Limb (tissue), 2 donors: ENCODE results near the gene CEBPB.
"Not testable (repeated sequence)": the region's sequence is repeated elsewhere in the genome, so short reads cannot be mapped to it uniquely, and the experiment has no call there.

ENCODE experiments used
- DNase-seq, 2 donors: peaks; one replicate each; pipeline ENCODE4 v3.0.0-alpha.2; 2016; ENCODE audit errors: extremely low spot score in 2 of 2

CEBPB gene

DNA sequence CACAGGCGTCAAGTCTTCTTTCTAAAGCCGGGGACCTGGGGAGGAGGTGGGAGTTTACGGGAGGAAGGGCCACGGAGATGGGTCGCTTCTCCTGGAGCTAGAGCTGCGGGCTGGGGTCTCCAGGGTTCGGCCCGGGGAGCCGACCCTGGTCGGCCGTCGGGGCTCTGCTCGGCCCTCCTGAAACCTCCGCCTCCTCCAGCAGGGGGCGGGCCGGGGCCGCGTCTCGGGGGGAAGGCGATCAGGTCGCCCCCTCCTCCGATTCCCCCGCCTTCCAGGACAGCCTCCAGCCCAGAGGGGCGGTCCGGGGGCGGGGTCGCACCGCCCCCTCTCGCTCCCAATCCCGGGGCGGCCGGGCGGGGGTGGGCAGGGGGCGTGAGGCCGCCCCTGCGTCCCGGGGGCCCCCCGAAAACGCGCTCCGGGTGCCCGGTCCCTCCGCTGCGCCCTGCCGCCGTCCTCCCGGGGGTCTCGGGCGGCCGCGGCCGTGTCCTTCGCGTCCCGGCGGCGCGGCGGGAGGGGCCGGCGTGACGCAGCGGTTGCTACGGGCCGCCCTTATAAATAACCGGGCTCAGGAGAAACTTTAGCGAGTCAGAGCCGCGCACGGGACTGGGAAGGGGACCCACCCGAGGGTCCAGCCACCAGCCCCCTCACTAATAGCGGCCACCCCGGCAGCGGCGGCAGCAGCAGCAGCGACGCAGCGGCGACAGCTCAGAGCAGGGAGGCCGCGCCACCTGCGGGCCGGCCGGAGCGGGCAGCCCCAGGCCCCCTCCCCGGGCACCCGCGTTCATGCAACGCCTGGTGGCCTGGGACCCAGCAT, at the start of gene CEBPB:
CEBPB (plus strand) TSS at position 580 of the 814 bp plus-strand sequence; CDS start at position 784, 204 bp downstream.
- DNase-seq = peak; percentile 86 to 95

DNA sequence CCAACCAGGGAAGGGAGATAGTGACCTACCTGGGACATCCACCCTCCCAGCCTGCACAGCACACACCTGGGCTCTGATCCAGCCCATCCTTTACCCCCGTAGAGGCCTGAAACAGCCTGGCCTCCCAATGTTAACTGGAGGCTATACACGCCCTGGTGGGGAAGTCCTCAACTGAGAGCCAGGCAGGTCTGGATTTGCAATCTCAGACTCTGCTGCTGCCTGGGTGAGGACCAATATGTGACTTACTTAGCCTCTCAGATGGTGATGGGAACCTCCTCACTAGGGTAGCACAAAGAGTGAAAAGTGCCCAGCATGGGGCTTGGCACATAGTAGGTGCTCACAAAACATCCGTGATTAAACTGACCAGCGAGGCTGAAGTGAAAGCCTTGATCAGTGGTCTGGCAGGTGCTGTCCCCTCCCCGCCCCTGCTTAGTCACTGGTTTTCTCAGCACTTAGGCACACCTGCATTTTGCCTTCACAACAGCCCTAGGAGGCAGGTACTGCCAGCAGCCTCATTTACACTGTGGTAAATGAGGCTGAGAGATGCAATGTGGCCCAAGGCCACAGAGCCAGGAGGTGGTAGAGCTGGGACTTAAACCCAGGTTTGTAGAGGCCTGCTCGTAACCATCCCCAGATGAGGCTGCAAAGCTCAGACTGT, 49.5 kb upstream of the CEBPB start:
- no peak for DNase-seq

DNA sequence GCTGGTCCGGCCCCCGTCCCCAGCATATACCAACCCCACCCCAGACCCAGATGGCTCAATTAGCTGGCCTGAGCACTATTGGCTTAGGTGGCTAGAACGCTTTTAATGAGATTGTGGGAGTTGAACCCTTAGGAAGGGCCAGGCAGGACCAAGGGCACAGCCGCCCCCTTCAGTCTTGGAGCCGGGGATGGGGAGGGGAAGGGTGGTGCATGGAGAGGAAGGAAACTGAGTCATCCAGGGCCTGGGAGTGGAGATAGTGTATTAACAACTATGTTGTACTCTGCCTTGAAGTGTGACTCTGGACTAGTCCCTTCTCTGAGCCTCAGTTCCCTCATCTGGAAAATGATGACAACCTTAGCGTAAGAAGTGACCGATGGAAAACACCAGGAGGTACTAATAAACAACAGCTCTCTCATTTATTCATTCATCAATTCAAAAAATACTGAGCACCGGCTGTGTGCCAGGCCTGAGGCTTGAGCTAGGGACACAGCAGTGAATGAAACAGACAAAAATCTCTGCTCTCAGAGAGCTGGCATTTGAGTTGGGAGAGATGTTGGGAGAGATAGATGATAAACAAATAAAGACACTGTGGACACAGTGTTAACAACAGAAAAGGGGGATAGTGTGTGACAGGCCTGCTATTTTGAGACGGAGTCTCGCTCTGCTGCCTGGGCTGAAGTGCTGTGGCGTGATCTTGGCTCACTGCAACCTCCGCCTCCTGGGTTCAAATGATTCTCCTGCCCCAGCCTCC, 48.6 kb upstream of the CEBPB start:
- no peak for DNase-seq

DNA sequence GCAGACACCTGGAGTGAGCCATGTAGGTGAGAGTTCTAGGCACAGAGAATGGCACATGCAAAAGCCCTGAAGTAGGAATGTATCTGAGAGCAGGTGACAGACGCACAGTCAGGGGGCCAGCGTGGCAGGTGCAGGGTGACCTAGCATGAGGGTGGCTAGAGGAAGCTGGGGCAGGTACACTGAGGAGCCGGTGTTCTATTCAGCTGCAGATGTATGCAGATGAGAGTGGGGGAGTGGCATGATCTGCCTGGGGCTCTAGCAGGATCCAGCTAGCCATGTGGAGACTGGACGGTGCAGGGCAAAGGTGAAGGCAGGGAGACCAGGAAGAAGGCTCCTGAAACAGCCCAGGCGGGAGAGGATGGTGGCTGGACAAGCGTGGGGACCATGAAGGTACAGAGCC, 47.8 kb upstream of the CEBPB start:
- no peak for DNase-seq

DNA sequence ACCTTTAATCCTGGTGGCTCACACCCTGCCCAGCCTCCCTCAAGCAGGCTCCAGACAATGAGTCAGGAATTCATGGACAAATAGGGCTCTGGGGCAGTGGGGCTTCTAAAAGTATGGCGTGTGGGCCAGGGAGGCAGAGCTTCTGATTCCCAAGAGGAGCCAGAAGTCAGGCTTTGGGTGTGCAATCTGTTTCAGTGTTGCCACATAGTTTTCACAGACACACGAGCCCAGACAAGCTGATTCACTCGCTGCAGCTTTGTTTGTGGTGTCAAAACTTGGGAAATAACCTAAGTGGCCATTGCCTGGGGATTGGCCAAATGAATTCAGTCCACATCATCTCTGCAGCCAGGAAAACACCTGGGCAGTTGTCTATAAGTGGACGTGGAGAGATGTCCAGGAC, 46.3 kb upstream of the CEBPB start:
- DNase-seq = no peak

DNA sequence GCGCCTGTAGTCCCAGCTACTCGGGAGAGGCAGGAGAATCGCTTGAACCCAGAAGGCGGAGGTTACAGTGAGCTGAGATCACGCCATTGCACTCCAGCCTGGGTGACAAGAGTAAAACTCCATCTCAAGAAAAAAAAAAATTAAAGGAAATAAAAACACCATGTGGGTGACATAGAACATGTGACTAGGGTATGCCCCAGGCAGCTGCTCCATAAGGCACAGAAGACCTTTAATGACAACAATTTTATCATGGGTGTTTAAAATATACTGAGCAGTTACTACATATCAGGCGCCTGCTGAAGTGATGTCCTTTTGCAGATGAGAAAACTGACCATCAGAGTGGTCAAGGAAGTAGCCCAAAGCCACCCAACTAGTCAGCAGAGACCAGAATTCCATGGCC, 45.1 kb upstream of the CEBPB start:
- DNase-seq = no peak

DNA sequence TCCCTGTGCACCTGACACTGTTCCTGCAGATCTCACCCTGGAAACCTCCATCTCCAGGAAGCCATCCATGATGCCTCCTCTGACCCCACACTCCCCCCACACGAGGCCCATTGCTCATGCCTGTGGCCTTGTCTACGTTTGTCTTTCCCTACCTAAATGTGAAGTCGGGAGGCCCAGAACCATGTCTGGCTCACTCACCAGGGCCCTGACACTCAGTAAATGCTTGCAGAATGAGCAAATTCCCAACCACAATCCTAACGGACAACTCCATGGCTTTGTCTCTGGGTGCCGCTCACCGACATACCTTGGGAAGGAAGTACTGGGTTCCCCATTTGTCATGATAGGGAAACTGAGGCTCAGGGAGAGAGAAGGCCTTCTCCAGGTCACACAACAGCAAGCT, 44.4 kb upstream of the CEBPB start:
- DNase-seq = no peak

DNA sequence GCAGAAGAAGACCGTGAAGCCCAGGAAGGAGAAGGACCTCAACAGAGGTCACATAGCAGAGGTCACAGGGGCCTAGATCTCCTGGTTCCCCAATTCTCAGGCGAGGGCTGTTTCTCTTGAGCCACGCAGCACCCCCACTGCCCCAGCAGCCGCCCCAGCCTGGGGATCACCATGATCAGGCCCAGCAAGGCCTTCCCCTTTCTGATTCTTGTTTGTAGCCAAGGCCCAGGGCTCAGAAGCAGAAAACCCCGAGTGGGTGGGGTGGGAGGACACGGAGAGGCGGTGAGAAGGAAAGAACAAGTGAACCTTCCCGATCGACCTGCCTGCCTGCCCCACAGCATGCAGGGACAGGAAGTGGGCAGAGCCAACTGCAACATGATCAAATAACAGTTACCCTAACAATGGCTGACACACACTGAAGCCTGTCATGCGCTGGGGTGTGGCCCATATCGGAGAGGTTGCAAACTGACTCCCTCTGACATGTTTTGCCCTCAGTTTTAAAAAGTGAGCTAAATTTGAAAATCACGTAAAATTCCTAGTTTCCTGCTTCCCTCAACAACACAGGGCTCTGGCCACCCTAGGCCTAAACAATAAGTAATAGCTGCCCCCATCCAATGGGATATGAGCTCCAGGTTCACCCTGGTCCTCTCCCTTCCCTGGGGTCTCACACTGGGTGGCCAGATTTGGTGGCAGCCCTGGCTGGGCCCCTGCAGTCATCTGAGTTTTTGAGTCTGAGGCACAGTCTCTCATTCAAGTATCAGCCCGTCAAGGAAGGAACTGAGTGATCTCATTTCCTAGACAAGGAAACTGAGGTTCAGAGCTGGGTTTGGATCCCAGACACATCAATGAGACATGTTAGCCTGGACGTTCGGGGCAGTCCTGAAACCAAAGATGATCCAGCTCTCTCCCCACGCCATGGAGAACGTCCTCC, 43.6 kb upstream of the CEBPB start:
- no peak for DNase-seq

DNA sequence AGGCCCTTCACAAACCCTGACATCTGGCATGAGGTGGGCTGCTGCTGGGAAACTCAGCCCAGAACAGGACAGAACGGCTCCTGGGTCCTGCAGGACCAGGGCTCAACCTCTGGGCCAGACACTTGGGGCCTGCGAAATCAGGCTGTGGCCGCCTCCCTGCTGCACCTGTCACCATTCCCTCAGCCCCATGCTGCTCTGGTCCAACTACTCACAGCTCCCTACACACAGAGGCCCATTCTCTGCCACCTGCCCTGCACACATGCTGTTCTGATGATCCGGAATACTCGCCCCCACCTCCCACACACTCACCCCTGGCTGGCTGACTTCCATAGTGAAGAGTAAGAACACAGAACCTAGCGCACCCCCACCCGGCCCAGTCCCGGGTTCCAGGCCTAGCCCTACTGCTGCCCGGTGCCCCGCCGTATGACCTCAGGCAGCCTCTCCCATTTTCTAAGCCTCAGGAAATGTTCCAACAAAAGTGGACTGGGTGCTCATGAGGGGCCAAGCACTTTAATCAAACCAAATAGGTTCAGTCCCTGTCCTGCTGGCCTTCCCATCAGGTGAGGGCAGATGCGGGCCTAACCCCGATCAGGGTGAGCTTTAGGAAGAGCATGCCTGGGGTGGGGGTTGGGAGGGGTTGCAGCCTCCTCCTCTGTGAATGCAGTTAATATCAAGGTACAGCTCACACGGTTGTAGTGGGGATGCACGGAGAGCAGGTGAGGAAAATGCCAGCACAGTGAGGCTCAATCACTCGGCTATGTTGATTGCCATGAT, 41.0 kb upstream of the CEBPB start:
- DNase-seq = no peak

DNA sequence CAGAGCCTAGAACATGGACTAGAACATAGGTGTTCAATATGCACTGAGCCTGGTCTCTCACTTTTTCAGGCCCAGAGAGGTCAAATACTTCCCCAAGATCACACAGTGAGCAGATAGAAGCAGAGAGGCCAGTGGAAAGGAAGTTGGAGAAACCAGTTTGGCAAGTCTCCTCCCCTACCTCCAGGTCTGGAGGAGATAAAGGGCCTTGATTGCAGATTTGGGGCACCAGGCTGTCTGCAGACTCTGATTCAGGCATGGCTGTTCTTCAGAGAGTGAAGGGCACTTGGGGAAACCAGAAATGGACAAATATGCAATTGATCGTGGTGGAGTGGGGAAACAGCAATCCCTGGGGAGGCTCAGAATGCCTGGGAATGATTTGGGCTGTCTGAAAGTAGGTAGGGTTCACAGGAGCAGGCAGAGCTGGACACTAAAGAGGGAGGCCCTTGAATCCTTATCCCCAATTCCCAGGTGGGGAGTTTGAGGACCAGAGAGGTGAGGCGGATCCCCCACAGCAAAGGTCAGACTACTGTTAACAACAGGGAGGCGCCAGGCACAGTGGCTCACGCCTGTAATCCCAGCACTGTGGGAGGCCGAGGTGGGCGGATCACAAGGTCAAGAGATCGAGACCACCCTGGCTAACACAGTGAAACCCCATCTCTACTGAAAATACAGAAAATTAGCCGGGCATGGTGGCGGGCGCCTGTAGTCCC, 39.4 kb upstream of the CEBPB start:
- DNase-seq = no peak

DNA sequence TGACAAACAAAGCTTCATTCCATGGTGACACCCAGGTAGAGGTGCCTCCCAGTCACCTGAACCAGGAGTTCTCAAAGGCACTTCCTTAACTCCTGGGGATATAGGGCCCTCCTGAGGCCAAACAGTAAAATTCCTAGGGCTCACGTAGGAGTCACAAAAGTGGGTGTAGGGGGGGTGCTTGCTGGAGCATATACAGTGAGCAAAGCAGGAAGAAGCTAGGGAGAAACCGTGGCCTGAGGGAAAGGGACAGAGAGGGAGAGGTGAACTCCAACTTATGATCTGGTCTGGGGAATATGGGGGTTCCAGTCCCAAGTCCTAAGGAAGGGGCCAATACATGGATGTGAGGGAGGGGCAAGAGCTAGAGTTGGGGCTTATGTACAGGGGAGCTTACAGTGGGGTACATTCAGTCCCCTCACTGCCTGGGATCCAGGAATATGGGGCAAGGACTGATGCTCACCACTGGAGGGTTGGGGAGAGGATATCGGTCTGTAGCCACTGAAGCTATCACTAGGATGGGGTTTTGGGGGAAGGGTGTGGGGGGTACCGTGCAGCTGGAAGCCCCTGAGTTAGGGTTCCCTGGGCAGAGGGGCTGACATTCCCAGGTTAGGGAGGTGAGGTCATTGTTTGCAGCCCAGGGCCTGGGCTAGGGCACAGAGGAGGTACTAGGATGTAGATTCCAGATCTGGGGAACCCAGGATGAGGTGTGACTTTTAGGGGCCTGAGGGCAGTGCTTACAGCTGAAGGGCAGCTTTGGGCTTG, 38.1 kb upstream of the CEBPB start:
- DNase-seq = no peak

DNA sequence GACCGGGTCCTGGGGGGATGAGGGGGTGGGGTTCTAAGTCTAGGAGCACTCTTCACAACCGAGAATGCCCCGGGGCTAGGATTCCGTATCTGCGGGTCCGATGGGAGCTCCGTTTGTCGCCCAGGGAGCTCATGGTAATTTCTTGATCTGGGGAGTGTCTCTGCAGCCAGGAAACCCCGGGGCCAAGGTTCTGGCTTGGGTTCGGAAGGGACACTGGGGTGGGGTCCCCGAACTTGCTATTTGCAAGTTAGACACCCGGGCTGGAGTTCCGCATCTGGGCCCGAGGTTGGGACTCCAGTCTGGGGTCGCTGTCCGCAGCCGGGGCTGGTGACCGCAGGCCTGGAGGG, 37.5 kb upstream of the CEBPB start:
- no peak for DNase-seq

DNA sequence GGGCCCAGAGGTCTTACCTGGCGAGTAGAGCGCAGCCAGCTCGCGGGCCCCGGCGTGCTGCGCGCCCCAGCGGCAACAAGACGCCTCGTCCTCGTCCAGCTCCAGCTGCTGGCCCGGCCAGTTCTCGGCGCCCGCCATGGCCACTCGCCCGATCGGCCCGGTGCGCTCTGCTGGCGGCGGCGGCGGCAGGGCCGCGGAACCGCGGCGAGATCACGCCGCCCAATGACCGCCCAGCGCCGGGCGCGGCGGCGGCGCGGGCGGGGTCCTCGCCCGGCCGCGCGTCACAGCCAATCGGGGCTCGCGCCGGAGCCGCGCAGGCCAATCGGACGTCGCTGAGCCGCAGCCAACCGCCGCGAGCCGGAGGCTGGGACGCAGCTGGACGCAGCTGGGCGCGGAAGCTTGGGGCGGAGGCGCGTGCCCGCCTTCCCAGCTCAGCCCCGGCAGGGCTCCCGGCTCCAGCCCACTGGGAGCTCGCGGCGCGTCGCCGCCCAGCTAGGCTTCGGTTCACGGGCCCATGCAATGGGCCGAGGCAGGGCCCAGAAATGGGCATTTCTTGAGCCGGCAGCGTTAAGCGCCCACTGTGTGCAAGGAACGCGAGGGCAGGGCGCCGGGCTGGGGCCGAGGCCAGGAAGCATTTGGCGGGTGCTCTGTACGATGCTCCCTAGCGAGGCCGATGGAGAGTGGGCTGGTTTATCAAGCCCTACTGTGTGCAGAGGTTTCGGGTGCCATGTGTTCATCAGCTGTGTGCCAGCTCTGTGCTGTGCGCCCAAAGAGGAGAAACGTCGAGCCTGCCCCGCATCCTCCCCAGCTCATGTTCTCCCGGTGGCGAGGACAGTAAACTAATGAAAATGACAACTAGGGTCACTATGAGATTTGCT, 36.9 kb upstream of the CEBPB start, which contains the start of gene PEDS1:
PEDS1 (minus strand) TSS at position 224 of the 878 bp plus-strand sequence; CDS start at position 138, 86 bp downstream.
- DNase-seq = peak; percentile 92 to 93

DNA sequence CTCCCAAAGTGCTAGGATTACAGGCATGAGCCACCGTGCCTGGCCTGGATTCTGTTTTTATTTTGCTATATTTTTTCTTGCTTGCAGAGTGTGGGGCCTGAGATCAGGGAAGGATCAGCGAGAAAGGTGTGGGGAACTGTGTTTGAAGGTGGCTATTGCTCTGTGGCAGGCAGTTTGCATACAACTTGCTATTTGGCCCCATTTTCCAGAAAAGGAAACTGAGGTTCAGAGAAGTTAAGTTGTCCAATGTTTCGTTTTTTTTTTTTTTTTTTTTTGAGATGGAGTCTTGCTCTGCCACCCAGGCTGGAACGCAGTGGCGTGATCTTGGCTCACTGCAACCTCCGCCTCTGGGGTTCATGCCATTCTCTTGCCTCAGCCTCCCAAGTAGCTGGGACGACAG, 29.1 kb upstream of the CEBPB start:
- not testable (repeated sequence) for DNase-seq

DNA sequence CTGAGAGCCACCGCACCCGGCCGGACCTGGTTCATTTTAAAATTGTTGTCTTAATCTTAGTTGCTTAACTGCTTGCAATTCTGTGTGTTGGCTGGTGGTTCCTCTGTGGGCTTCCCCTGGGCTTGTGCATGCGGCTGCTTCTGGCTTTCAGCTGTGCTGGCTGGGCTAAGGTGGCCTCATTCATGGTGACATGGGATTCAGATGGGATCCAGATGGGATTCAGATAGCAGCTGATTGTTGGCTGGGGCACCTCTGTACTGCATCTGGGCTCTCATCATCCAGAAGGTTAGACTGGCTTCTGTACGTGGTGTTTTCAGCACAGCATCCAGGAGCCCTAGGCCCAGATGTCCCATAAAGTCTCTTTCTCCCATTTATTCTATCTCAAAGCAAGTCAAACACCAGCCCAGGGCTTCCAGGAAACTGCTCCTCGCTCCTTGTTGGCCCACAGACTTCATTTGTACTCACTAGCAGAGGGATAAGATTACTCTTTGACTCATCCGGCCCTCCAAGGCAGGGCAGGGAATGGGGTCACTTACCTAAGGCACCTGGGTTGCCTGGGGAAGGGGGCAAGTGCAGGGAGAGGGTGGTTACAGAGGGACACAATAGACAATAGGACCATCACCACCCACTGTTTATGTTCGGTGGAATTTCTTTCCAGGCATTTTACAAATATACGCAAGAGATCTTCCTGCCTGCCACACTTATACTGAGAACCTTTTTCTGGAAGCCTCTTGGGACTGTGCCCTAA, 26.9 kb upstream of the CEBPB start:
- DNase-seq = no peak

DNA sequence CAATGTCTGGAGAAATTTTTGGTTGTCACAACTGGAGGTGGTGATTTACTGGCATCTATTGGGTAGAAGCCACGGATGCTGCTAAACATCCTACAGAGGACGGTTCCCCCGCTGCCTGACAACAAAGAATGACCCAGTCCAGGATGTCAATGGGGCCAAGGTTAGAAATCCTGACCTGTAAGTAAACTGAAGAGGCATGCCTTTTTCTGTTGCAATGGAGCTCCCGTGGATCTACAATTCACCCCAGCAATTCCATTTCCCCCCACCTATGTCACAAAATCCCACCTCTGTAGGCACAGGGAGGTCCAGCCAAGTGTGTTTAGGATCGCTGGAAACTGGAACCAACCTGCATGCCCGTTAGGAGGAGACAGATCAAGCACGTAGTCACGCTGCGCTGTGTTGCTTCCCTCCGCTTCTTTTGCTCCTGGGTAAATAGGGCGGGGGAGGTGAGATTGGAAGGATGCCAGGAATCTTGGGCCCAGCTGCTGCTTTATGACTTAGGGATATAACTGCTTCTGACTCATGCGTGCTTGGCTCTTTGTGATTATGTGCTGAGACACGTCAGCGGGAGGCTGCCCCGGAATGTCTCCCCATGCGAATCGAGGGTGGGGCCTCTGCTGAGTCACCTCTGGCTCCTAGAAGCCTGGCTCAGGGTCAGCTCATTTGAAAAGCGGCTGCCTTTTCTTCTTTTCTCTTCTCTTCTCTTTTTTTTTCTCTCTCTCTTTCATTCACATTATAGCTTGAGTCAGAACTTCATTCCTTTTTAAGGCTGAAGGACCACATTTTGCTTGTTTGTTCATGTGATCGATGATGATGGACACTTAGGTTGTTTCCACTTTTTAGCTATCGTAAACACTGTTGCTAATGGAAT, 24.7 kb upstream of the CEBPB start:
- DNase-seq = peak; percentile 91 to 98
